Measurements from ENCODE around the gene MACROD2.

MACROD2 gene

GRCh38 chr20:15814911-15815310 is 1819.6 kb downstream of the MACROD2 start:
- DNase-seq (ENCODE audit: low spot score) = no peak

GRCh38 chr20:15817351-15817750 is 1822.0 kb downstream of the MACROD2 start:
- DNase-seq (ENCODE audit: low spot score) = no peak

GRCh38 chr20:15818651-15819071 is 1823.3 kb downstream of the MACROD2 start:
- no peak for DNase-seq (ENCODE audit: low spot score)

GRCh38 chr20:15823718-15824117 is 1828.4 kb downstream of the MACROD2 start:
- DNase-seq (ENCODE audit: low spot score) = no peak

GRCh38 chr20:15827628-15828027 is 1832.3 kb downstream of the MACROD2 start:
- no peak for DNase-seq (ENCODE audit: low spot score)

- no peak for DNase-seq (ENCODE audit: low spot score)
Measured at GRCh38 chr20:15831201-15831600, 1835.9 kb downstream of the MACROD2 start.

- no peak for DNase-seq (ENCODE audit: low spot score)
Measured at GRCh38 chr20:15832512-15832911, 1837.2 kb downstream of the MACROD2 start.

- no peak for DNase-seq (ENCODE audit: low spot score)
Measured at GRCh38 chr20:15834857-15835256, 1839.5 kb downstream of the MACROD2 start.

- no peak for DNase-seq (ENCODE audit: low spot score)
Measured at GRCh38 chr20:15835811-15836210, 1840.5 kb downstream of the MACROD2 start.

- DNase-seq (ENCODE audit: low spot score) = no peak
Measured at GRCh38 chr20:15836634-15837033, 1841.3 kb downstream of the MACROD2 start.

- no peak for DNase-seq (ENCODE audit: low spot score)
Measured at GRCh38 chr20:15837563-15837962, 1842.2 kb downstream of the MACROD2 start.

GRCh38 chr20:15838466-15838865 is 1843.2 kb downstream of the MACROD2 start:
- no peak for DNase-seq (ENCODE audit: low spot score)

- DNase-seq (ENCODE audit: low spot score) = no peak
Measured at GRCh38 chr20:15840636-15841301, 1845.5 kb downstream of the MACROD2 start.

- DNase-seq (ENCODE audit: low spot score) = peak; percentile 42
Measured at GRCh38 chr20:15842872-15843271, 1847.6 kb downstream of the MACROD2 start.

GRCh38 chr20:15843777-15844176 is 1848.5 kb downstream of the MACROD2 start:
- DNase-seq (ENCODE audit: low spot score) = no peak

- no peak for DNase-seq (ENCODE audit: low spot score)
Measured at GRCh38 chr20:15847196-15847784, 1852.0 kb downstream of the MACROD2 start.

GRCh38 chr20:15848126-15848525 is 1852.8 kb downstream of the MACROD2 start:
- DNase-seq (ENCODE audit: low spot score) = no peak

GRCh38 chr20:15848995-15849610 is 1853.8 kb downstream of the MACROD2 start:
- no peak for DNase-seq (ENCODE audit: low spot score)

- DNase-seq (ENCODE audit: low spot score) = no peak
Measured at GRCh38 chr20:15851576-15852215, 1856.4 kb downstream of the MACROD2 start.

GRCh38 chr20:15854911-15855310 is 1859.6 kb downstream of the MACROD2 start:
- no peak for DNase-seq (ENCODE audit: low spot score)

- peak; percentile 30 for DNase-seq (ENCODE audit: low spot score)
Measured at GRCh38 chr20:15857173-15857784, 1862.0 kb downstream of the MACROD2 start.

GRCh38 chr20:15859061-15859460 is 1863.7 kb downstream of the MACROD2 start:
- DNase-seq (ENCODE audit: low spot score) = no peak

GRCh38 chr20:15860850-15861249 is 1865.5 kb downstream of the MACROD2 start:
- DNase-seq (ENCODE audit: low spot score) = no peak

Measured in germinal center (tissue), 1 donor.